NT2/D1 (cell line): Measurements from ENCODE around the gene BRD1.

Experiments used
- SUZ12 ChIP-seq: IDR thresholded peaks from 2 replicates; pipeline ENCODE4 v1.6.1; 2011; ENCODE audit not compliant: insufficient read length, insufficient read depth; ENCODE audit errors: extremely low read depth
- YY1 ChIP-seq: IDR thresholded peaks from 2 replicates; pipeline ENCODE4 v1.6.1; 2011; ENCODE audit not compliant: insufficient read length, insufficient read depth

DNA sequence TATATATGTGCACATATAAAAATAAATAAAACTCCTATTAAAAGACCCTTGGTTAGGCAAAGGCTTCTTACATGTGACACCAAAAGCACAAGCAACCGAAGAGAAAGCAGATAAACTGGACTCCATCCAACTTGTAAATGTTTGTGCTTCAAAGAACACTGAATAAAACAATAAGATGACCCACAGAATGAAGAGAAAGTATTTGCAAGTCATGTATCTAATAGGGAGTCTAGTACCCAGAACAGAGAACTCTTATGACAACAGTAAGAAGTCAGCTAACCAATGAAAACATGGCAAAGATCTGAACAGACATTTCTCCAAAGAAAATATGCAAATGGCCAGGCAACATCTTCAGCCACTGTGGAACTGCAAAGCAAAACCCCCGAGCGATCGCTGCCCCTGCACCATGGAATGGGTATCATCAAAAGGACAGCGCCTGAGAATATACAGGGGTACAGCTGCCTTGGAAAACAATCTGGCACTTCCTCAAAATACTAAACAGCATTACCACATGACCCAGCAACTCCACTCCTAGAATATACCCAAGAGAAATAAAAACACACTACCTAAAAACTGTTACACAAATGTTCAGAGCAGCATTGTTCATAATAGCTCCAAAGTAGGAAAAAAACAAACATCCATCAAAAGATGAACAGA, 17.2 kb downstream of the BRD1 start:
- TF ChIP-seq YY1 (no peak), SUZ12 (no peak)
